ENCODE data around the gene ASB15. TPM values are rescaled to one million over a fixed set of nuclear protein-coding genes. Genes with fewer than 3 reads are reported as not detected.

ASB15 gene
- total RNA-seq, 1 donor from 2014 or later, result not detected

DNA sequence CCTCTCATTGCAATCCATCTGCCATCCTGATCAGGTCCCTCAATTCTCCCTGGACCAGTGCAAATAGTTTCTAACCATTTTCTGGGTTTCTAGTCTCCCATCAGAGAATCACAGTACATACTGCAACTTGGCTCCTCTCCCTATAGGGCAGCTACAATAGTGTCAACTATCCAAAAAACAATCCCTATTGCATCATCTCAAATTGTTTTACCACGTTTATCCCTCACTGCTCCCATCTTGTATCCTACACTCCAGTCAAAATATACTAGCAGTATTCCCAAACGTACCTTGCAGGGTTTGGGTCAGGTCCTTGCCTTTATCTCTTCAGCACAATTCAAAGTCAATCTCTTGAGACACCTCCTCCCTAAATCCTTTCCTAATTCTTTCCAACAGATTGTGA lies 23.6 kb downstream of the ASB15 start:
- H3K27me3 Mint-ChIP-seq (ENCODE audit: unreplicated experiment), result no peaks in the 10 kb centered on the region
- H3K27ac Mint-ChIP-seq (ENCODE audit: unreplicated experiment), result no peak overlapping the region
- no peaks in the 10 kb centered on the region for H3K9me3 Mint-ChIP-seq (ENCODE audit: unreplicated experiment)
- H3K4me1 Mint-ChIP-seq (ENCODE audit: unreplicated experiment), result no peaks in the 10 kb centered on the region
- H3K4me3 Mint-ChIP-seq (ENCODE audit: unreplicated experiment), result no peak overlapping the region
- TF ChIP-seq, protein P1, sequence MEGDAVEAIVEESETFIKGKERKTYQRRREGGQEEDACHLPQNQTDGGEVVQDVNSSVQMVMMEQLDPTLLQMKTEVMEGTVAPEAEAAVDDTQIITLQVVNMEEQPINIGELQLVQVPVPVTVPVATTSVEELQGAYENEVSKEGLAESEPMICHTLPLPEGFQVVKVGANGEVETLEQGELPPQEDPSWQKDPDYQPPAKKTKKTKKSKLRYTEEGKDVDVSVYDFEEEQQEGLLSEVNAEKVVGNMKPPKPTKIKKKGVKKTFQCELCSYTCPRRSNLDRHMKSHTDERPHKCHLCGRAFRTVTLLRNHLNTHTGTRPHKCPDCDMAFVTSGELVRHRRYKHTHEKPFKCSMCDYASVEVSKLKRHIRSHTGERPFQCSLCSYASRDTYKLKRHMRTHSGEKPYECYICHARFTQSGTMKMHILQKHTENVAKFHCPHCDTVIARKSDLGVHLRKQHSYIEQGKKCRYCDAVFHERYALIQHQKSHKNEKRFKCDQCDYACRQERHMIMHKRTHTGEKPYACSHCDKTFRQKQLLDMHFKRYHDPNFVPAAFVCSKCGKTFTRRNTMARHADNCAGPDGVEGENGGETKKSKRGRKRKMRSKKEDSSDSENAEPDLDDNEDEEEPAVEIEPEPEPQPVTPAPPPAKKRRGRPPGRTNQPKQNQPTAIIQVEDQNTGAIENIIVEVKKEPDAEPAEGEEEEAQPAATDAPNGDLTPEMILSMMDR (IDR thresholded peaks at IDR 0.05; ENCODE audit: unreplicated experiment), result no peak
- no peaks in the 10 kb centered on the region for H3K36me3 Mint-ChIP-seq (ENCODE audit: low read depth, unreplicated experiment)
- DNase-seq (ENCODE audit: low spot score), result no peak

DNA sequence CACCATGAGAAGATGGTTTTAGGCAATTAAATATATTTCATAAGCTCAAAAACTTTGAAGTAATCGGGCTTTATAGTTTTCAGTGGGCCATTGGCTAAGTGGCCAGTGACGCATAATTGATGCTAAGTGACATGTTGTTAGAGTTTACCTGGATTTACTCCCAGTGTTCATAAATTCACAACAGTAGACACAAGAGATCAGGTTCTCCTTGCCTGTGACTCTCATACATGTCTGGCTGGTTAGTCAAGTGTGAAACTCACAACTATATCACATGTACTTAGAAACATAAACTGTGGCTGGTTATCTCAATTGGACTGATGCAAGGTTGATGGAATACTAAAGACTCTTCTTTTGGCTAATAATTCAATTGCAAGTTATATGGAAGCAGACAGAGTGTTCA lies 26.2 kb downstream of the ASB15 start:
- H3K36me3 Mint-ChIP-seq (ENCODE audit: low read depth, unreplicated experiment), result no peaks in the 10 kb centered on the region
- TF ChIP-seq, protein P1 (IDR thresholded peaks at IDR 0.05; ENCODE audit: unreplicated experiment), result no peak
- no peaks in the 10 kb centered on the region for H3K9me3 Mint-ChIP-seq (ENCODE audit: unreplicated experiment)
- no peak overlapping the region for H3K4me3 Mint-ChIP-seq (ENCODE audit: unreplicated experiment)
- no peaks in the 10 kb centered on the region for H3K4me1 Mint-ChIP-seq (ENCODE audit: unreplicated experiment)
- no peaks in the 10 kb centered on the region for H3K27me3 Mint-ChIP-seq (ENCODE audit: unreplicated experiment)
- no peak for DNase-seq (ENCODE audit: low spot score)
- no peak overlapping the region for H3K27ac Mint-ChIP-seq (ENCODE audit: unreplicated experiment)

DNA sequence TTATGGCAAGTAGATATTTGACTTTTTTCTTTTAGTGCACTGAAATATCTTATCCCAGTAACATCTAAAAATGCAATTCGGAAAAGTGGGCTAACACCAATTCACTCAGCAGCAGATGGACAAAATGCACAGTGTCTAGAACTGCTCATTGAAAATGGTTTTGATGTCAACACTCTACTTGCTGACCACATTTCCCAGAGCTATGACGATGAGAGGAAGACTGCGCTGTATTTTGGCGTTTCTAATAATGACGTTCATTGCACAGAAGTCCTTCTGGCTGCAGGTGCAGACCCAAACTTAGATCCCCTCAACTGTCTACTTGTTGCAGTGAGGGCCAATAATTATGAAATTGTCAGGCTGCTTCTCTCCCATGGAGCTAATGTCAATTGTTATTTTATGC lies 27.2 kb downstream of the ASB15 start:
- Mint-ChIP-seq H3K9me3 (ENCODE audit: unreplicated experiment) (no peaks in the 10 kb centered on the region), H3K27ac (ENCODE audit: unreplicated experiment) (no peak overlapping the region), H3K36me3 (ENCODE audit: low read depth, unreplicated experiment) (no peaks in the 10 kb centered on the region), H3K4me3 (ENCODE audit: unreplicated experiment) (no peak overlapping the region), H3K4me1 (ENCODE audit: unreplicated experiment) (peaks cover 6% of the 10 kb centered on the region), H3K27me3 (ENCODE audit: unreplicated experiment) (no peaks in the 10 kb centered on the region)
- no peak for DNase-seq (ENCODE audit: low spot score)
- TF ChIP-seq, protein P1 (IDR thresholded peaks at IDR 0.05; ENCODE audit: unreplicated experiment), result no peak

DNA sequence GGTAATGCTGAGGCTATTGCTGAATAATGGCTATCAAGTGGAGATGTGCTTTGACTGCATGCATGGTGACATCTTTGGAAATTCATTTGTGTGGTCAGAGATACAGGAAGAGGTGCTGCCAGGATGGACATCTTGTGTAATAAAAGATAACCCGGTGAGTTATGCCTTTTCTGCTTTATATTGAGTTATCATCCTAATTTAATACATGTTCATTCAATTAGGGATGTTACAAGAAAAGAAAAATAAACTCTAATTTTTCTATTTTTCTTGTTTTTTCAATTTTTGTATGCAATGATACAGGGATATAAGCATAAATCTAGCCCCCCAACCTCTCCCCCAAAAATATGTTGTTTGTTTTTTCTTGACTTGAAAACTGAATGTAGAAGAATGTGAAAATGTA lies 27.7 kb downstream of the ASB15 start:
- Mint-ChIP-seq H3K27ac (ENCODE audit: unreplicated experiment) (no peak overlapping the region), H3K4me3 (ENCODE audit: unreplicated experiment) (no peak overlapping the region), H3K9me3 (ENCODE audit: unreplicated experiment) (no peaks in the 10 kb centered on the region), H3K36me3 (ENCODE audit: low read depth, unreplicated experiment) (no peaks in the 10 kb centered on the region), H3K27me3 (ENCODE audit: unreplicated experiment) (no peaks in the 10 kb centered on the region), H3K4me1 (ENCODE audit: unreplicated experiment) (peaks cover 6% of the 10 kb centered on the region)
- TF ChIP-seq, protein P1 (IDR thresholded peaks at IDR 0.05; ENCODE audit: unreplicated experiment), result no peak
- DNase-seq (ENCODE audit: low spot score), result no peak

DNA sequence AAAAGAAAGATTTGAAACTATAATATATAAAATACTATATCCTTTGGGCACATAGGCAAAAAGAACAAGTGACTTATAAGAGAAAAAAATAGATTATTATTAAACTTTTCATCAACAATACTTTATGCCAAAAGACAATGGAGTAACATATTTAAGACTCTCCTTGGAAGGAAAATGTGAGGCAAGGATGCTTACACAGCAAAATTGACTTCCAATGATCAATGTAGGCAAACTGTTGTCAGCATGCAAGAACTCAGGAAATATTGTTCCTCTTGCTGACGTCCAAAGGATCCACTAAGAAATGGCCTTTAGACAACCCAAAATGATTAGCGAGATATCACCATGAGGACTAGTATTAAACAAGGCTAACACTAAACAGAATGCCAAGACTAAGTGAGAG lies 31.2 kb downstream of the ASB15 start:
- Mint-ChIP-seq H3K4me1 (ENCODE audit: unreplicated experiment) (peaks cover 6% of the 10 kb centered on the region), H3K27ac (ENCODE audit: unreplicated experiment) (no peak overlapping the region), H3K36me3 (ENCODE audit: low read depth, unreplicated experiment) (no peaks in the 10 kb centered on the region), H3K9me3 (ENCODE audit: unreplicated experiment) (no peaks in the 10 kb centered on the region), H3K27me3 (ENCODE audit: unreplicated experiment) (no peaks in the 10 kb centered on the region), H3K4me3 (ENCODE audit: unreplicated experiment) (no peak overlapping the region)
- TF ChIP-seq, protein P1 (IDR thresholded peaks at IDR 0.05; ENCODE audit: unreplicated experiment), result no peak
- DNase-seq (ENCODE audit: low spot score), result no peak
